A549 (cell line): Measurements from ENCODE around the gene PRLR.

Source experiments
- CBX2 ChIP-seq: fragments of 200-600 bp; sonication (generic); IDR thresholded peaks from 2 replicates; pipeline ENCODE4 v1.6.1; 2016; ENCODE audit warnings: low read depth, mild to moderate bottlenecking, borderline replicate concordance
- CEBPB ChIP-seq, 2 experiments: fragments of >200 bp in 1 of 2; sonication (Bioruptor Twin) in 1 of 2; formaldehyde crosslinking in 1 of 2; IDR thresholded peaks; 2 replicates each; pipeline ENCODE4 v1.6.1; 2012 to 2016
- ESRRA ChIP-seq: fragments of 150-350 bp; IDR thresholded peaks from 2 replicates; pipeline ENCODE4 v1.6.1; 2014; ENCODE audit warnings: mild to moderate bottlenecking, low read length, borderline replicate concordance
- FOSL2 ChIP-seq, 2 experiments: fragments of 450-650 bp in 1 of 2; fragments of >200 bp in 1 of 2; sonication (Bioruptor Twin) in 1 of 2; formaldehyde crosslinking; IDR thresholded peaks; 2 replicates each; pipeline versions ENCODE4 v1.5.0 to v1.6.1; 2016 to 2020; ENCODE audit warnings: mild to moderate bottlenecking in 1 of 2, moderate library complexity in 1 of 2
- HOXA7 ChIP-seq: fragments of 250-450 bp; sonication (Bioruptor Pico); IDR thresholded peaks from 2 replicates; pipeline ENCODE4 v1.5.0; 2020; ENCODE audit warnings: mild to moderate bottlenecking, moderate library complexity
- MYC ChIP-seq: IDR thresholded peaks from 2 replicates; pipeline ENCODE4 v1.6.1; 2012; ENCODE audit warnings: mild to moderate bottlenecking, inconsistent platforms, low read length, improper control_type of control experiment, borderline replicate concordance
- NPAS2 ChIP-seq: fragments of 250-450 bp; sonication (Bioruptor Pico); IDR thresholded peaks from 2 replicates; pipeline ENCODE4 v1.8.0; 2022; ENCODE audit warnings: mild to moderate bottlenecking, moderate library complexity, borderline replicate concordance
- POLR2A ChIP-seq: IDR thresholded peaks from 2 replicates; pipeline ENCODE4 v1.6.1; 2012; ENCODE audit warnings: mild to moderate bottlenecking, low read length
- RAD21 ChIP-seq, 2 experiments: fragments of >200 bp in 1 of 2; sonication (Bioruptor Twin) in 1 of 2; formaldehyde crosslinking in 1 of 2; IDR thresholded peaks in 1 of 2; conservative IDR thresholded peaks in 1 of 2; 2 replicates in 1 of 2; 3 replicates in 1 of 2; pipeline ENCODE4 v1.6.1; 2012 to 2018; ENCODE audit warnings: inconsistent platforms in 1 of 2
- RARB ChIP-seq: fragments of 250-450 bp; sonication (Bioruptor Pico); IDR thresholded peaks from 2 replicates; pipeline ENCODE4 v1.8.0; 2021; ENCODE audit warnings: mild to moderate bottlenecking, moderate library complexity
- TP53 ChIP-seq: fragments of 250-450 bp; sonication (Bioruptor Pico); IDR thresholded peaks from 2 replicates; pipeline ENCODE4 v1.5.0; 2021; ENCODE audit warnings: mild to moderate bottlenecking, moderate library complexity
- TF ChIP-seq, protein P1 (sequence below): fragments of >200 bp; sonication (Bioruptor Twin); formaldehyde crosslinking; IDR thresholded peaks from 3 replicates; pipeline ENCODE4 v1.5.1; 2016
- TF ChIP-seq, protein P2 (sequence below): IDR thresholded peaks from 2 replicates; pipeline ENCODE4 v1.6.1; 2012
- TF ChIP-seq, protein P3 (sequence below): fragments of 200-600 bp; sonication (generic); IDR thresholded peaks from 2 replicates; pipeline ENCODE4 v1.6.1; 2016; ENCODE audit warnings: antibody characterized with exemption, mild to moderate bottlenecking, moderate library complexity

DNA sequence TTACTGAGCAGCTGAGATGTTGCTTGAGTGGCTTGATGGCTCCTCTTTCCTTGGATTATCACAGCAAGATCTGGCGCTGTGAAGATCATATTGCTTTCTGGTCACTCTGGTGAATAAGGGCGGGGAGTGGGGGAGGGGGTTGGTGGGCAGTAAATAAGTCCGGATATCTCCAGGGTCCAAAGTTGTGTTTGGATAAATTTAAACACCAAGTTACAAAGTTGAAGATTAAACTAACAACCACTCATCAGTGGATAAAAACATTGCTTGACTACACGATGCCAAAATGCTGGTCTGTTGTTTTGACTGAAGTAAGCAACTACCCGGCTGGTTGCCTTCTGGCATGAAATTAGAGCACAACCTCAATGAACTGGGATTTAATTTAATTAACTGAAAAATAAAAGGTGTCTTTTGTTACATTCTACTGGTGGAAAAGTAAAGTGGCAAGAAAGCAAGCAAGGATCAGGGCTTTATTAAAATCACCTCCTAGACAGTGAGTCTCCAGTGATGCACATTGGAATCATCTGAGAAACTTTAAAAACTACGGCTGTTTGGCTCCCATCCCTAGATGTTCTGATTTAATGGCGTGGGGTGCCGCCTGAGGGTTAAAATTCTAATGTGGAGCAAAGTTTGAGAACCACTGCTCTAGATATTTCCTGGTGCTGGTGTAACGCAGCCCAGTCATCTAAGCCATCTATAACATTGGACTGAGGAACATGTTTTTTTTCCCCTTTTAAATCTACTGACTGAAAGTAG, 95.8 kb downstream of the PRLR start:
- TF ChIP-seq TP53 (CRISPR knock-in tag) (no peak), CEBPB (IDR thresholded peaks at IDR 0.05) (no peak), POLR2A (no peak), ESRRA (no peak), RARB (CRISPR knock-in tag) (no peak), NPAS2 (no peak), HOXA7 (CRISPR knock-in tag) (no peak), CBX2 (no peak), FOSL2 (IDR thresholded peaks at IDR 0.05) (no peak), FOSL2 (CRISPR knock-in tag; IDR thresholded peaks at IDR 0.05) (no peak), RAD21 (conservative IDR thresholded peaks at IDR 0.05 in 1 of 2, IDR thresholded peaks at IDR 0.05 in 1 of 2) (no peak), MYC (no peak)
- TF ChIP-seq, protein P1, sequence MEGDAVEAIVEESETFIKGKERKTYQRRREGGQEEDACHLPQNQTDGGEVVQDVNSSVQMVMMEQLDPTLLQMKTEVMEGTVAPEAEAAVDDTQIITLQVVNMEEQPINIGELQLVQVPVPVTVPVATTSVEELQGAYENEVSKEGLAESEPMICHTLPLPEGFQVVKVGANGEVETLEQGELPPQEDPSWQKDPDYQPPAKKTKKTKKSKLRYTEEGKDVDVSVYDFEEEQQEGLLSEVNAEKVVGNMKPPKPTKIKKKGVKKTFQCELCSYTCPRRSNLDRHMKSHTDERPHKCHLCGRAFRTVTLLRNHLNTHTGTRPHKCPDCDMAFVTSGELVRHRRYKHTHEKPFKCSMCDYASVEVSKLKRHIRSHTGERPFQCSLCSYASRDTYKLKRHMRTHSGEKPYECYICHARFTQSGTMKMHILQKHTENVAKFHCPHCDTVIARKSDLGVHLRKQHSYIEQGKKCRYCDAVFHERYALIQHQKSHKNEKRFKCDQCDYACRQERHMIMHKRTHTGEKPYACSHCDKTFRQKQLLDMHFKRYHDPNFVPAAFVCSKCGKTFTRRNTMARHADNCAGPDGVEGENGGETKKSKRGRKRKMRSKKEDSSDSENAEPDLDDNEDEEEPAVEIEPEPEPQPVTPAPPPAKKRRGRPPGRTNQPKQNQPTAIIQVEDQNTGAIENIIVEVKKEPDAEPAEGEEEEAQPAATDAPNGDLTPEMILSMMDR: no peak
- TF ChIP-seq, protein P2, sequence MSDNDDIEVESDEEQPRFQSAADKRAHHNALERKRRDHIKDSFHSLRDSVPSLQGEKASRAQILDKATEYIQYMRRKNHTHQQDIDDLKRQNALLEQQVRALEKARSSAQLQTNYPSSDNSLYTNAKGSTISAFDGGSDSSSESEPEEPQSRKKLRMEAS: no peak
- TF ChIP-seq, protein P3, sequence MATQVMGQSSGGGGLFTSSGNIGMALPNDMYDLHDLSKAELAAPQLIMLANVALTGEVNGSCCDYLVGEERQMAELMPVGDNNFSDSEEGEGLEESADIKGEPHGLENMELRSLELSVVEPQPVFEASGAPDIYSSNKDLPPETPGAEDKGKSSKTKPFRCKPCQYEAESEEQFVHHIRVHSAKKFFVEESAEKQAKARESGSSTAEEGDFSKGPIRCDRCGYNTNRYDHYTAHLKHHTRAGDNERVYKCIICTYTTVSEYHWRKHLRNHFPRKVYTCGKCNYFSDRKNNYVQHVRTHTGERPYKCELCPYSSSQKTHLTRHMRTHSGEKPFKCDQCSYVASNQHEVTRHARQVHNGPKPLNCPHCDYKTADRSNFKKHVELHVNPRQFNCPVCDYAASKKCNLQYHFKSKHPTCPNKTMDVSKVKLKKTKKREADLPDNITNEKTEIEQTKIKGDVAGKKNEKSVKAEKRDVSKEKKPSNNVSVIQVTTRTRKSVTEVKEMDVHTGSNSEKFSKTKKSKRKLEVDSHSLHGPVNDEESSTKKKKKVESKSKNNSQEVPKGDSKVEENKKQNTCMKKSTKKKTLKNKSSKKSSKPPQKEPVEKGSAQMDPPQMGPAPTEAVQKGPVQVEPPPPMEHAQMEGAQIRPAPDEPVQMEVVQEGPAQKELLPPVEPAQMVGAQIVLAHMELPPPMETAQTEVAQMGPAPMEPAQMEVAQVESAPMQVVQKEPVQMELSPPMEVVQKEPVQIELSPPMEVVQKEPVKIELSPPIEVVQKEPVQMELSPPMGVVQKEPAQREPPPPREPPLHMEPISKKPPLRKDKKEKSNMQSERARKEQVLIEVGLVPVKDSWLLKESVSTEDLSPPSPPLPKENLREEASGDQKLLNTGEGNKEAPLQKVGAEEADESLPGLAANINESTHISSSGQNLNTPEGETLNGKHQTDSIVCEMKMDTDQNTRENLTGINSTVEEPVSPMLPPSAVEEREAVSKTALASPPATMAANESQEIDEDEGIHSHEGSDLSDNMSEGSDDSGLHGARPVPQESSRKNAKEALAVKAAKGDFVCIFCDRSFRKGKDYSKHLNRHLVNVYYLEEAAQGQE: no peak
